Spleen (tissue), 7 donors: Measurements from ENCODE around the gene DCP1A.

Source experiments
- CTCF ChIP-seq, 11 experiments: fragments of 200-600 bp in 7 of 11; fragments of 450-650 bp in 4 of 11; sonication (generic) in 4 of 11; IDR thresholded peaks in 8 of 11; conservative IDR thresholded peaks in 3 of 11; 1 replicate in 7 of 11; 2 replicates in 4 of 11; pipeline versions ENCODE4 v1.4.0 to v1.8.0; 2016 to 2021; ENCODE audit warnings: antibody characterized with exemption in 11 of 11, inconsistent platforms in 4 of 11, mild to moderate bottlenecking in 1 of 11
- POLR2A ChIP-seq, 3 donors: fragments of 450-650 bp; IDR thresholded peaks; one replicate each; pipeline ENCODE4 v1.5.1; 2017; ENCODE audit warnings: antibody characterized with exemption in 3 of 3, mild to moderate bottlenecking in 1 of 3
- donor health status: DM: no; HTN: no; CAD: no; lungs with moderate emphysema.
- donor health status: DM: no; HTN: no; CAD: no.
- donor health status: DM: no; HTN: no; CAD: no.

- TF ChIP-seq CTCF (IDR thresholded peaks at IDR 0.05 in 8 of 11, conservative IDR thresholded peaks at IDR 0.05 in 3 of 11) (no peak), POLR2A (IDR thresholded peaks at IDR 0.05) (no peak)
These were observed 5.9 kb upstream of the DCP1A start for GRCh38 chr3:53353202-53353601.
